Stimulated activated CD4-positive, alpha-beta T cell treated with anti-CD3 and anti-CD28 coated beads, Interleukin-4, amount 100 ng/mL, for 48 hours (primary cell): Measurements from ENCODE around the gene ABLIM1.

Experiments used
- DNase-seq, 2 donors: peaks; one replicate each; pipeline ENCODE4 v3.0.0-alpha.2; 2020; ENCODE audit warnings: low read depth in 2 of 2

ABLIM1 gene

GRCh38 chr10:114518401-114519305, 139.4 kb downstream of the ABLIM1 start:
- DNase-seq = no peak

DNA sequence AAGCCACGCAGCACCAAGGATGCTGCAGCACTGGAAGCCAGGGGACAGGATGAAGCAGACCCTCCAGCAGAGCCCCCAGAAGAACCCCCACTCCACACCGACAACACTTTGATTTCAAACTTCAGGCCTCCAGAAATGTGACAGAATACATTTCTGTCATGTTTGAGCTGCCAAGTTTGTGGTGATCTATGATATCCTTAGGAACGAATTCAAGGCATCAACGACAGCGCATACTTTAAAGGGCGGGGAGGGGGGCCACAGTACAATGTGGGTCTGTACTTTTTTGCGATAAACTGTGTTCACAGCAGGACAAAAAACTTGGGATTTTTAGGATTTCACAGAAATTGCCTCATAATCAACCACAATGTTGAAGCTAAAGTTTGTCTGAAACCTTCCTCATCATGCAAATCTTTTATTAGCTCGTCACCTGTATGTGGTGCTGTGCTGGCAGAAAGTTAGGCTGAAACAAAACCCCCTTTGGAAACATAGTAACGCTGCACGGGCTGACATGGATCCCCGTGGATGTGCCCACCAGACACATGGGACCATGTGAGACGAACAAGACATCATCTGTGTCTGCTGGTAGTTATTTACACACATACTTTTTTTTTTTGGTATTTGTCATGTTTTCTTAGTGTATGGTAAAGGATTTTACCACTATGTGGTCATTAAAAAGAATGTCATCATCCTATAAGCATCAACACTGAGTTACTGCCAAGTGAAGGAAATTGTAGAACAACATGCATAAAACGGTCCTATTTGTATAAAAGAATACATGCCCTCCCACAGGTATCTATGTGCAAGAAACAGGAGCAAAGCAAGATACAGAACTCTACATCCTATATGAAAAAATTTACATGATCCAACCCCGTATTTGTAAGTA, 140.5 kb downstream of the ABLIM1 start:
- no peak for DNase-seq

- no peak for DNase-seq
These were observed 141.7 kb downstream of the ABLIM1 start for GRCh38 chr10:114516356-114516755.

DNA sequence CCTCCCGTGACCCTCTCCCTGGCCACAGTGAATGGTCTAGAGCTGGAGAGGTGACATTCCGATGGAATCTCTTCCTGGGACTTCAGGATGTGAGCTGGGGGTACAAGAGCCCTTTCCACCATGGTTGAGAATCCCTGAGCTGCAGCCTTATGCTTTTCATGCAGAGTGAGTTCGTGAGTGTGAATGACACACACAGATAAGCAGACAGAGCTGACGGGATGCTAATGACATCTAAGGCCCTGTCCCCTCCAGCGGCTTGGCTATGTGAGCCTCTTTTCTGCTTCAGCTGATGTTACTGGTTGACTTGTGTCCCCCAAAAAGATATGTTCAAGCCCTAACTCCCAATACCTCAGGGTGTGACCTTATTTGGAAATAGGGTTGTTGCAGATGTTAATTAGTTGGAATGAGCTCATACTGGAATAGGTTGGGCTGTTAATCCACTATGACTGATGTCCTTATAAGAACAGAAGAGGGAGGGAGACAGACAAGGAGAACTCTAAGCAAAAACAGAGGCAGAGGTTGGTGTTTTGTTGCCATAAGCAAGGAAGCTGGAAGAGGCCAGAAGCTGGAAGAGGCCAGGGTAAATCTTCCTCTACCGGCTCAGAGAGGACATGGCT, 142.7 kb downstream of the ABLIM1 start:
- no peak for DNase-seq

- no peak for DNase-seq
These were observed 144.7 kb downstream of the ABLIM1 start for GRCh38 chr10:114513381-114513792.

GRCh38 chr10:114511881-114512280, 146.2 kb downstream of the ABLIM1 start:
- DNase-seq = no peak

DNA sequence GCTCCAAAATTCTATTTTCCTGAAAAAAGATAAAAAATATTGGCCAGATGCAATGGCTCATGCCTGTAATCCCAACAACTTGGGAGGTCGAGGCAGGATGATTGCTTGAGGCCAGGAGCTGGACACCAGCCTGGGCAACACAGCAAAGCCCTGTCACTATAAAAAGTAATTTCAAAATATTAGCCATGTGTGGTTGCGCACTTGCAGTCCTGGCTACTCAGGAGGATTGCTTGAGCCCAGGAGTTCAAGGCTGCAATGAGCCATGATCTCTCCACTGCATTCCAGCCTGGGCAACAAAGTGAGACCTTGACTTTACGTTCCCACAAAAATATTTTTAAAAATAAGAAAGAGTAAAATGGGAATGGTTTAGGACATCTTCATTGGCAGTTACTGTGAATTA, 149.7 kb downstream of the ABLIM1 start:
- DNase-seq = no peak

- DNase-seq = no peak
These were observed 150.6 kb downstream of the ABLIM1 start for GRCh38 chr10:114507449-114507848.

GRCh38 chr10:114506871-114507385, 151.1 kb downstream of the ABLIM1 start:
- no peak for DNase-seq

DNA sequence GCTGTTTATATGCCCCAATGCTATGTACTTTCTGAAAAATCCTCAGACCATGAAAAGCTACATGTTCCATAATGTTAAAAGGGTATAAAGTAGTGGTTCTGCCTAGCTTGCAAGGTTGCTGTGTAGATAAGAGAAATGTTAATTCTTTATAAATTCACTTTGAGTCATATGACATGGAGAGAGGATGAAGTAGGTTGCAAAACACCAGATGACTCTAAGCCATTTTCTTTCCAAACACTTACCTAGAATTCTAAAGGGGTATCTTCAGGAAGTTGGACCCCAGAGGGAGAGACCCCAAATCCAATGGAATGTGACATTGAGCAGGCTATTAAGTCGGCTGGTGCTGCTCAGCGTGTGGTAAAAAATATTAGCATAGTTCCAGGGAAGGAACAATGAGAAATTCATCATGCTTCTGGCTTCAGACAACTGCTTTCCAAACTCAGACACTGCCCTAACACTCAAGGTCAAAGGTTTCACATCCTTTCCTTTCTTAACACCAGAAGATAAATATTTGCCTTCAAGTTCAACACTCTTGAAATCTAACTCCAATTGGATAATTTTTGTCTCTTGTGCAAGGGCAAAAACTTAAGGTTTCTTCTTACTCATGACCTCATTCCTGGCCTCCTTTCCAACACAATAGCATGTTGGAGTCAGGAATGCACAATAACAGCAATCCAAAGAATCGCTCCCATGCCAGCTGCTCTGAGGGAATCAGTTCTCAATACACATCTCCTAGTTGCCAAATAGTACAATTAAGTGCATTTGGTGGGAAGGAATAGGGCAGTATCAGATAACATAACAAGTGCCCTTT, 153.1 kb downstream of the ABLIM1 start:
- no peak for DNase-seq

GRCh38 chr10:114502074-114502473, 156.0 kb downstream of the ABLIM1 start:
- no peak for DNase-seq

DNA sequence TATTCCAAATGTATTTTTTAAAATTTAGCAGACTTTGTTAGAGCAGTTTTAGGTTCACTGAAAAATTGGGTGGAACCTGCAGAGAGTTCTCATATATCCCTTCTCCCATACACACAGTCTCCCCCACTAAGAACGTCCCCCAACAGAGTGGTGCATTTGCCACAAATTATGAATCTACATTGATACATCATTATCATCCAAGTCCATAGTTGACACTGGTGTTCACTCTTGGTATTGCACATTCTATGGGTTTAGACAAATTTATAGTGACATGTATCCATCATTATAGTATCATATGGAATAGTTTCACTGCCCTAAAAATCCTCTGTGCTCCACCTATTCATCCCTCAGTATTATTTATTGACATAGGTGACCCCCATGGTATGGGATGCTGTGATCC, 156.4 kb downstream of the ABLIM1 start:
- DNase-seq = no peak

DNA sequence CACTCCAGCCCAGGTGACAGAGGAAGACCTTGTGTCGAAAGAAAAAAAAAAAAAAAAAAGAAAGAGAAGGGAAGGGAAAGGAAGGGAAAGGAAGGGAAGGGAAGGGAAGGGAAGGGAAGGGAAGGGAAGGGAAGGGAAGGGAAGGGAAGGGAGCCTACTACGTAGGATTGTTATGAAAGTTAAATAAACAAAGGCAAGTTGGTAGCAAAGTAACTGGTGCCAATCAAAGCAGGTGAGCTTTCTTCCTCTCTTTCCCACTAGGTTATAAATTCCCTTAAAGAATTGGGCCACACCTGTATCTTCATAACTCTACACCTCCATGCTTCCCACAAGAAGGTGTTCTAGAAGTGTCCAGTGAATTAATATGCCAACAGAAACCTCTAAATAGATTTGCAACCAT, 157.4 kb downstream of the ABLIM1 start:
- DNase-seq = no peak

DNA sequence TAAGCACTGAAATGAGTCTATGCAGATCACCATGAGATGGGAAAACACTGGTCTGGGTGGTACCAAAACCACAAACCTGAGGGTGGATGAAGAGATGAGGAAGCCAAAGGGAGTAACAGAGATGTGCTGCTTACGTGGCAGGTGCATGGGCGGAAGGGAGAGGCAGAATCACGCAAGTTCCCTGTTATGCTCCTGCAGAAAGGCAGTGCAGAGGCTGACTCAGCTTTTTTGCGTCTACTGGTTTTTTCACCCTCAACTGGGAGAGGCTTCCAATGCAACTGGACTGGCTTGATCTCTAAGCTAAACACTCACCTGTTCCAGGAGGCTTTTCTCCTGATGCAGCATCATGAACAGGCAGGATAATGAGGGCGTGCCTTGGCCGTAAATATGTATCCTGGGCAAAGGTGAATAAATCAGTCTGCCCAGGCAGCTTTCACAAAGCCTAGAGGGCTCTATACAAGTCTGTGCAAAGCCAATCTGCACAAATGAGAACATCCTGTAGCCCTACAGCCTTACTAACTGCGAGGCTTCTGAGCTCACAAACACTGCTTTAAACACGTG, 158.4 kb downstream of the ABLIM1 start:
- DNase-seq = peak; percentile 69 to 77

DNA sequence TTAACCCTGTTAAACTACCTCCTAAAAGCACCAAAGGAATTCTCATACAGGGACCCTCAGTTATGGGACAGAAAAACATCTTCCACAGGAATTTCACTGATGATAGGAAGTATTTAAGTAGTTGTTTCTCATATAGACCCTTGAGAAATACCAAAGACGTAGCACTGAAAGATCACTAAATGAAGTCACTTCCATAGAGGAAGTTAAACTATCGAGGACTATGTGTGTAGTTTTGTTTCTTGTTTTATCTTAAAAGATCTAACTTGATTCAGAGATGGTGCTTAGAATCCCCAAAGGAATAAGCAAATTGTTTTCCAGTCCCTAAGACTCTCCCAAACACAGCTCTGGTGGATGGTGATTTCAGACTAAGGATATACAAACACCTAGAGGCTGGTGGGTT, 159.0 kb downstream of the ABLIM1 start:
- DNase-seq = no peak

DNA sequence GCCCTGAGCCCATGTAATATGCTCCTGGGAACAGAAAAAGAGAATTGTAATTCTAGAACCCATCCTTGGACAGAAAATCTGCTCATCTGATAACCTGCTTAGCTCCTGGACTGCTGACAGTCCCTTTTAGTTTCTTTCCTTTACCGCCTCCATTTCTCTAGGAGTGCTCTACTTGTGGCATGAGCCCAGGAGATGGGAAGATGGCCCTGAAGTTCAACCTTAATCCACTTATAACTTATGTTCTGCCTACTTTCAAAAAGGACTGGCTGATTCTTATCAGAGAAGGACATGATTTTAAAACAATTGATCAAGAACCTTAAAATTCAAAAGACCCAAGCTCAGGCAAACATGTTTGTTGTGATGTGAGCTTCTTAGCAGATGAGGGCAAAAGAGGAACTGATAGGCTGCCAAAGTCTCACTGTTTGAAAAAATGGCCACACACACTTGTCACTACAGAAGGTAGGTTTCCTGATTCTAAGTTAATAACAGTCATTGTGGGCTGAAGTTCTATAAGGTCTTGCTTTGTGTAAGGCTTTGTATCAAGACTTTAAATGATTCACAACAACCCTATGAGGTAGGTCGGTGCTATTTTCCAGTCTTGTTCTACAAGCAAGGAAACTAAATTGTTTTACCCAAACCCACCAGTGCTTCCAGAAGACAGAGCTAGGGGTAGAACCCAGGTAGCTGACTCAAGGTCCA, 159.5 kb downstream of the ABLIM1 start:
- DNase-seq = no peak

DNA sequence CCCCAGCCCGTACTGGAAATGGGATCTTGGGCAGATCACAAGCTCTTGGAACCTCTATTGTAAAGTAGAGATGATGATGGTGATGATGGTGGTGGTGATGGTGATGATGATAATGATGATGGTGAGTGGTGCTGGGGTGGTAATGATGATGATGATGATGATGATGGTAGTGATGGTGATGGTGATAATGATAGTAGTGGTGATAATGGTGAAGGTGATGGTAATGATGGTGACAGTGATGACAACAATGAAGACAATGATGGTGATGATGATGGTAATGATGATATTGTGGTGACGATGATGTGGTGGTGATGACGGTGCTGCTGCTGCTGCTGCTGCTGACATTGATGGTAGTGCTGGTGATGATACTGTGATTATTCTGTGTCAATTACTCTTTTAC, 162.8 kb downstream of the ABLIM1 start:
- DNase-seq = no peak

- DNase-seq = no peak
These were observed 165.6 kb downstream of the ABLIM1 start for GRCh38 chr10:114492351-114493037.

- DNase-seq = no peak
These were observed 166.1 kb downstream of the ABLIM1 start for GRCh38 chr10:114491933-114492332.

DNA sequence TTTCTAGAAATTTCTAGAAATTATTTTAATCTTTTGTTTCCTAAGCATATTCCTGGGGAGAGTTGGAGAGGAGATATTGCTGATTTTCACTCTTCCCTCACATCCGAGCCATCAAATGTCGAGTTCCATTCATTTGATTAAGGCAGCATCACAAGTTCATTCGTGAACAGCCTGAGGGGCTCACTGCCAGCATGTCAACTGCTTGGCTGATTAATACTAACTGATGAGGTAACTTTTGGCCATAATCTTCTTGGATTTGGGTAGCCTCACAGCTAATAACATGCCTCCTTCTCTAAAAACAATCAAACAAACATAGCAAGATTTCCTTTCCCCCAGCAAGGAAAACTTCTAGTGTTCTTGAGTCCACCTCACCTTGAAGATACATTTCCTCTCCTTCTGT, 166.7 kb downstream of the ABLIM1 start:
- DNase-seq = no peak
